ENCODE data around the gene KIF26B. TPM values are rescaled to one million over a fixed set of nuclear protein-coding genes. Genes with fewer than 3 reads are reported as not detected.

The KIF26B gene
- total RNA-seq, 1 experiment from 2014 or later, result 1.2 TPM

GRCh38 chr1:245248231-245248731 lies 93.5 kb downstream of the KIF26B start:
- no peak overlapping the region for H3K27ac Mint-ChIP-seq
- peaks cover 17% of the 10 kb centered on the region for H3K4me1 Mint-ChIP-seq
- TF ChIP-seq E2F4 (CRISPR knock-in tag; IDR thresholded peaks at IDR 0.05; ENCODE audit: borderline replicate concordance, low read depth) (no peak), TP53 (CRISPR knock-in tag; IDR thresholded peaks at IDR 0.05) (no peak), GRHL2 (CRISPR knock-in tag; IDR thresholded peaks at IDR 0.05; ENCODE audit: insufficient replicate concordance, severe bottlenecking) (no peak), JUN (CRISPR knock-in tag; IDR thresholded peaks at IDR 0.05) (no peak), ARID4B (CRISPR knock-in tag; IDR thresholded peaks at IDR 0.05; ENCODE audit: borderline replicate concordance) (no peak), ATF2 (CRISPR knock-in tag; IDR thresholded peaks at IDR 0.05; ENCODE audit: borderline replicate concordance, low read depth) (no peak), ZNF425 (CRISPR knock-in tag; conservative IDR thresholded peaks at IDR 0.05) (no peak), PREB (CRISPR knock-in tag; IDR thresholded peaks at IDR 0.05; ENCODE audit: borderline replicate concordance) (no peak), AFF4 (CRISPR knock-in tag; IDR thresholded peaks at IDR 0.05; ENCODE audit: borderline replicate concordance) (no peak), NFATC4 (CRISPR knock-in tag; IDR thresholded peaks at IDR 0.05) (no peak), ZNF423 (CRISPR knock-in tag; IDR thresholded peaks at IDR 0.05) (no peak), CREB1 (CRISPR knock-in tag; IDR thresholded peaks at IDR 0.05) (no peak), MXD4 (CRISPR knock-in tag; IDR thresholded peaks at IDR 0.05; ENCODE audit: borderline replicate concordance) (no peak), ZNF232 (CRISPR knock-in tag; IDR thresholded peaks at IDR 0.05) (no peak), TEAD4 (CRISPR knock-in tag; IDR thresholded peaks at IDR 0.05) (no peak), HMGA2 (CRISPR knock-in tag; IDR thresholded peaks at IDR 0.05) (no peak)
- TF ChIP-seq, protein P1, sequence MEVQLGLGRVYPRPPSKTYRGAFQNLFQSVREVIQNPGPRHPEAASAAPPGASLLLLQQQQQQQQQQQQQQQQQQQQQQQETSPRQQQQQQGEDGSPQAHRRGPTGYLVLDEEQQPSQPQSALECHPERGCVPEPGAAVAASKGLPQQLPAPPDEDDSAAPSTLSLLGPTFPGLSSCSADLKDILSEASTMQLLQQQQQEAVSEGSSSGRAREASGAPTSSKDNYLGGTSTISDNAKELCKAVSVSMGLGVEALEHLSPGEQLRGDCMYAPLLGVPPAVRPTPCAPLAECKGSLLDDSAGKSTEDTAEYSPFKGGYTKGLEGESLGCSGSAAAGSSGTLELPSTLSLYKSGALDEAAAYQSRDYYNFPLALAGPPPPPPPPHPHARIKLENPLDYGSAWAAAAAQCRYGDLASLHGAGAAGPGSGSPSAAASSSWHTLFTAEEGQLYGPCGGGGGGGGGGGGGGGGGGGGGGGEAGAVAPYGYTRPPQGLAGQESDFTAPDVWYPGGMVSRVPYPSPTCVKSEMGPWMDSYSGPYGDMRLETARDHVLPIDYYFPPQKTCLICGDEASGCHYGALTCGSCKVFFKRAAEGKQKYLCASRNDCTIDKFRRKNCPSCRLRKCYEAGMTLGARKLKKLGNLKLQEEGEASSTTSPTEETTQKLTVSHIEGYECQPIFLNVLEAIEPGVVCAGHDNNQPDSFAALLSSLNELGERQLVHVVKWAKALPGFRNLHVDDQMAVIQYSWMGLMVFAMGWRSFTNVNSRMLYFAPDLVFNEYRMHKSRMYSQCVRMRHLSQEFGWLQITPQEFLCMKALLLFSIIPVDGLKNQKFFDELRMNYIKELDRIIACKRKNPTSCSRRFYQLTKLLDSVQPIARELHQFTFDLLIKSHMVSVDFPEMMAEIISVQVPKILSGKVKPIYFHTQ (CRISPR knock-in tag; IDR thresholded peaks at IDR 0.05), result no peak

More at GRCh38 chr1:245248231-245248731, 93.5 kb downstream of the KIF26B start:
- ChIA-PET POLR2A (no interaction called here), CTCF (interaction anchor here (2.1 kb wide), 1 partner anchor 92 kb away, joined by 12 read pairs; no protein-coding TSS in a partner anchor)
- Mint-ChIP-seq H3K27me3 (ENCODE audit: low read depth) (no peaks in the 10 kb centered on the region; the same call in 1 of the 2 replicates), H3K4me3 (no peak overlapping the region), H3K36me3 (peaks cover 9% of the 10 kb centered on the region), H3K9me3 (peaks cover 22% of the 10 kb centered on the region)
- no peak for ATAC-seq
- no peak for DNase-seq (ENCODE audit: low spot score)
